Measurements from ENCODE around the gene SYCP2L. TPM values are rescaled to one million over a fixed set of nuclear protein-coding genes. Genes with fewer than 3 reads are reported as not detected.

SYCP2L gene
- total and polyA plus RNA-seq, 7 donors: 0.09 to 22.1 (median 0.71) TPM; not detected in 2

- H3K9me3 ChIP-seq: no peaks in the 10 kb centered on the region
- peaks cover 0 to 3% (median 0%) of the 10 kb centered on the region in 3 donors for H3K27me3 ChIP-seq
- TF ChIP-seq POLR2AphosphoS5 (IDR thresholded peaks at IDR 0.05): no peak
- TF ChIP-seq EP300 (IDR thresholded peaks at IDR 0.05): no peak
- no peak for TF ChIP-seq POLR2A (IDR thresholded peaks at IDR 0.05)
- TF ChIP-seq CTCF (IDR thresholded peaks at IDR 0.05): no peak
- no peaks in the 10 kb centered on the region for H3K4me1 ChIP-seq
- WGBS, 2 donors: 29 to 57% methylated on average over 8 of the region's 8 CpGs
- no peak overlapping the region for H3K27ac ChIP-seq
- intact Hi-C loops (cut with DNase I): no loop called here
- no peaks in the 10 kb centered on the region for H3K36me3 ChIP-seq
- no peak for DNase-seq
- no peak overlapping the region for H3K4me3 ChIP-seq
Measured at GRCh38 chr6:11011787-11012234, 125.0 kb downstream of the SYCP2L start.

GRCh38 chr6:11012295-11012754, 125.5 kb downstream of the SYCP2L start:
- no peak for TF ChIP-seq CTCF (IDR thresholded peaks at IDR 0.05)
- no peak for TF ChIP-seq EP300 (IDR thresholded peaks at IDR 0.05)
- no peak for TF ChIP-seq POLR2A (IDR thresholded peaks at IDR 0.05)
- TF ChIP-seq POLR2AphosphoS5 (IDR thresholded peaks at IDR 0.05): no peak
- WGBS, 2 donors: 34 to 62% methylated on average over 5 of the region's 5 CpGs
- intact Hi-C loops (cut with DNase I): no loop called here

GRCh38 chr6:11012976-11013720, 126.3 kb downstream of the SYCP2L start:
- TF ChIP-seq POLR2AphosphoS5 (IDR thresholded peaks at IDR 0.05): no peak
- peaks cover 0 to 3% (median 0%) of the 10 kb centered on the region in 3 donors for H3K27me3 ChIP-seq
- WGBS, 2 donors: 93% methylated on average over 5 of the region's 5 CpGs
- intact Hi-C loops (cut with DNase I): no loop called here
- no peaks in the 10 kb centered on the region for H3K9me3 ChIP-seq
- no peak overlapping the region for H3K4me3 ChIP-seq
- DNase-seq: no peak
- H3K36me3 ChIP-seq: no peaks in the 10 kb centered on the region
- H3K27ac ChIP-seq: no peak overlapping the region
- H3K4me1 ChIP-seq: no peaks in the 10 kb centered on the region

More at GRCh38 chr6:11012295-11012754, 125.5 kb downstream of the SYCP2L start:
- no peak overlapping the region for H3K27ac ChIP-seq
- H3K4me1 ChIP-seq: no peaks in the 10 kb centered on the region
- no peaks in the 10 kb centered on the region for H3K9me3 ChIP-seq
- H3K36me3 ChIP-seq: no peaks in the 10 kb centered on the region
- no peak for DNase-seq
- H3K4me3 ChIP-seq: no peak overlapping the region
- H3K27me3 ChIP-seq: peaks cover 0 to 3% (median 0%) of the 10 kb centered on the region in 3 donors

GRCh38 chr6:11013721-11014070, 126.8 kb downstream of the SYCP2L start:
- no peaks in the 10 kb centered on the region for H3K4me1 ChIP-seq
- no peaks in the 10 kb centered on the region for H3K36me3 ChIP-seq
- DNase-seq: no peak
- H3K9me3 ChIP-seq: no peaks in the 10 kb centered on the region
- TF ChIP-seq POLR2A (IDR thresholded peaks at IDR 0.05): no peak
- TF ChIP-seq CTCF (IDR thresholded peaks at IDR 0.05): no peak
- TF ChIP-seq EP300 (IDR thresholded peaks at IDR 0.05): no peak
- TF ChIP-seq POLR2AphosphoS5 (IDR thresholded peaks at IDR 0.05): no peak
- no peak overlapping the region for H3K27ac ChIP-seq
- 80 to 88% methylated on average over 3 of the region's 3 CpGs for WGBS, 2 donors
- peaks cover 0 to 3% (median 0%) of the 10 kb centered on the region in 3 donors for H3K27me3 ChIP-seq
- intact Hi-C loops (cut with DNase I): no loop called here
- H3K4me3 ChIP-seq: no peak overlapping the region

GRCh38 chr6:11015102-11015501, 128.2 kb downstream of the SYCP2L start:
- TF ChIP-seq CTCF (IDR thresholded peaks at IDR 0.05) (no peak), EP300 (IDR thresholded peaks at IDR 0.05) (no peak), POLR2AphosphoS5 (IDR thresholded peaks at IDR 0.05) (no peak), POLR2A (IDR thresholded peaks at IDR 0.05) (no peak)
- DNase-seq: no peak
- H3K4me3 ChIP-seq: no peak overlapping the region
- no peaks in the 10 kb centered on the region for H3K4me1 ChIP-seq
- H3K27me3 ChIP-seq: peaks cover 0 to 3% (median 0%) of the 10 kb centered on the region in 3 donors
- H3K36me3 ChIP-seq: no peaks in the 10 kb centered on the region
- no peak overlapping the region for H3K27ac ChIP-seq
- intact Hi-C loops (cut with DNase I): no loop called here
- H3K9me3 ChIP-seq: no peaks in the 10 kb centered on the region

Measured in sigmoid colon (tissue), 7 donors.